GM23248 (cell line): ENCODE data around the gene COX6B1.

Experiments used
- EZH2 ChIP-seq: fragments of 200-600 bp; sonication (generic); IDR thresholded peaks from 2 replicates; pipeline ENCODE4 v1.6.1; 2018; ENCODE audit warnings: antibody characterized with exemption, mild to moderate bottlenecking; ENCODE audit not compliant: insufficient read depth, poor library complexity, severe bottlenecking
- EZH2phosphoT487 ChIP-seq: fragments of 200-600 bp; sonication (generic); IDR thresholded peaks from 2 replicates; pipeline ENCODE4 v1.6.1; 2018; ENCODE audit warnings: antibody characterized with exemption, moderate library complexity, mild to moderate bottlenecking, low read depth; ENCODE audit not compliant: insufficient read depth

GRCh38 chr19:35644987-35645679 lies 3.0 kb upstream of the COX6B1 start:
- TF ChIP-seq EZH2 (no peak), EZH2phosphoT487 (no peak)
